ENCODE data around the gene REXO1.

Gene REXO1

DNA sequence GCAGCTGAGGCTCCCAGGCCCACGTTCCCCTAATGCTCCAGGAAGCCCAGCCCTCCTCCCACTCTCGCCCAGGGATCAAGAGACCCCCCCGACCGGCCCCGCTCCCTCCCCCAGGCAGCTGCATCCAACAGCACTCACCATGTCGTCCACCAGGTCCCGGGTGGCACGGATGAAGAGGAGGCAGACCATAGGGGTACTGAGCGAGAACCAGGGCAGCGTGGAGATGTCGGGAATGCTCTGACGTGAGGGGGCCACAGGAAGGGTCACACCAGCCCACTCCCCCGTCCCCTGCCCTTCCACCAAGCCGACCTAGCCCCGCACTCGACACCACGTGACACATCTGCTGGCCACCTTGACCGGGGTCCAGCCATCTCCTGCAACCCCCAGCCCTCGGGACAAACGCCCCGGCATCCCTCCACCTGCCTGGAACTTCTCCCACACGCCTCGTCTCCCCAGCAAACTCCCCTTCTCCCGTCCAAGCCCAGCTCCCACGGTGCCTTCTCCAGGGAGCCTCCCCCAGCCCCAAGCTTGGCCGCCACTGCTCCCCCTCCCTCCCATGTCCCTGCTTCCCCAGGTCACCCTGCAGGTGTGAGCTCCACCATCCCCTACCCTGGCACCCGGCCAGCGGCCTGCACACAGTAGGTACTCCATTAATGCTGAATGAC, 41.1 kb downstream of the REXO1 start (continued):
- TF ChIP-seq ZNF707 (tag by site-specific recombination; IDR thresholded peaks at IDR 0.05) (no peak), ZNF112 (tag by site-specific recombination; IDR thresholded peaks at IDR 0.05) (no peak), ZNF629 (tag by site-specific recombination; IDR thresholded peaks at IDR 0.05) (no peak), ZEB2 (tag by site-specific recombination; IDR thresholded peaks at IDR 0.05) (no peak), ZSCAN30 (tag by site-specific recombination; IDR thresholded peaks at IDR 0.05) (no peak), PRDM1 (tag by site-specific recombination; IDR thresholded peaks at IDR 0.05) (no peak), GFI1B (tag by site-specific recombination; IDR thresholded peaks at IDR 0.05) (no peak), ZNF23 (tag by site-specific recombination; IDR thresholded peaks at IDR 0.05; ENCODE audit: borderline replicate concordance) (no peak), ZFP41 (tag by site-specific recombination; IDR thresholded peaks at IDR 0.05; ENCODE audit: borderline replicate concordance) (no peak), HIC1 (tag by site-specific recombination; IDR thresholded peaks at IDR 0.05) (no peak)
- TF ChIP-seq, protein P1, sequence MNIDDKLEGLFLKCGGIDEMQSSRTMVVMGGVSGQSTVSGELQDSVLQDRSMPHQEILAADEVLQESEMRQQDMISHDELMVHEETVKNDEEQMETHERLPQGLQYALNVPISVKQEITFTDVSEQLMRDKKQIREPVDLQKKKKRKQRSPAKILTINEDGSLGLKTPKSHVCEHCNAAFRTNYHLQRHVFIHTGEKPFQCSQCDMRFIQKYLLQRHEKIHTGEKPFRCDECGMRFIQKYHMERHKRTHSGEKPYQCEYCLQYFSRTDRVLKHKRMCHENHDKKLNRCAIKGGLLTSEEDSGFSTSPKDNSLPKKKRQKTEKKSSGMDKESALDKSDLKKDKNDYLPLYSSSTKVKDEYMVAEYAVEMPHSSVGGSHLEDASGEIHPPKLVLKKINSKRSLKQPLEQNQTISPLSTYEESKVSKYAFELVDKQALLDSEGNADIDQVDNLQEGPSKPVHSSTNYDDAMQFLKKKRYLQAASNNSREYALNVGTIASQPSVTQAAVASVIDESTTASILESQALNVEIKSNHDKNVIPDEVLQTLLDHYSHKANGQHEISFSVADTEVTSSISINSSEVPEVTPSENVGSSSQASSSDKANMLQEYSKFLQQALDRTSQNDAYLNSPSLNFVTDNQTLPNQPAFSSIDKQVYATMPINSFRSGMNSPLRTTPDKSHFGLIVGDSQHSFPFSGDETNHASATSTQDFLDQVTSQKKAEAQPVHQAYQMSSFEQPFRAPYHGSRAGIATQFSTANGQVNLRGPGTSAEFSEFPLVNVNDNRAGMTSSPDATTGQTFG (tag by site-specific recombination; IDR thresholded peaks at IDR 0.05; ENCODE audit: borderline replicate concordance): no peak
- TF ChIP-seq, protein P2, sequence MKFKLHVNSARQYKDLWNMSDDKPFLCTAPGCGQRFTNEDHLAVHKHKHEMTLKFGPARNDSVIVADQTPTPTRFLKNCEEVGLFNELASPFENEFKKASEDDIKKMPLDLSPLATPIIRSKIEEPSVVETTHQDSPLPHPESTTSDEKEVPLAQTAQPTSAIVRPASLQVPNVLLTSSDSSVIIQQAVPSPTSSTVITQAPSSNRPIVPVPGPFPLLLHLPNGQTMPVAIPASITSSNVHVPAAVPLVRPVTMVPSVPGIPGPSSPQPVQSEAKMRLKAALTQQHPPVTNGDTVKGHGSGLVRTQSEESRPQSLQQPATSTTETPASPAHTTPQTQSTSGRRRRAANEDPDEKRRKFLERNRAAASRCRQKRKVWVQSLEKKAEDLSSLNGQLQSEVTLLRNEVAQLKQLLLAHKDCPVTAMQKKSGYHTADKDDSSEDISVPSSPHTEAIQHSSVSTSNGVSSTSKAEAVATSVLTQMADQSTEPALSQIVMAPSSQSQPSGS (tag by site-specific recombination; IDR thresholded peaks at IDR 0.05; ENCODE audit: low read depth): no peak

- ChIA-PET CTCF (interaction anchor here (0.6 to 1.2 kb wide), 4 partner anchors 18 to 50 kb away, joined by 3 to 4 read pairs (median 3); no protein-coding TSS in a partner anchor), POLR2A (interaction anchor here (0.5 kb wide), 1 partner anchor 396 kb away, joined by 3 read pairs; no protein-coding TSS in a partner anchor)
- TF ChIP-seq ZNF600 (tag by site-specific recombination; IDR thresholded peaks at IDR 0.05) (no peak), ZNF335 (tag by site-specific recombination; conservative IDR thresholded peaks at IDR 0.05) (no peak), MEIS1 (CRISPR knock-in tag; IDR thresholded peaks at IDR 0.05; ENCODE audit: borderline replicate concordance) (no peak), ZBTB48 (tag by site-specific recombination; IDR thresholded peaks at IDR 0.05) (peak; percentile 50)
- Histone ChIP-seq H3K27ac (ENCODE audit: extremely low read depth, low read depth, low read length) (no peak overlapping the region), H3K9me3 (ENCODE audit: control insufficient read depth, insufficient read depth, low read depth, low read length) (no peaks in the 10 kb centered on the region), H3K4me1 (ENCODE audit: control insufficient read depth, insufficient read depth, low read length) (no peaks in the 10 kb centered on the region), H3K4me3 (ENCODE audit: low read depth, low read length) (no peak overlapping the region), H3K36me3 (ENCODE audit: control insufficient read depth in 2 of 2, insufficient read depth in 1 of 2, low read length in 2 of 2) (no peaks in the 10 kb centered on the region)
Observed at GRCh38 chr19:1806184-1807029, 41.9 kb downstream of the REXO1 start.

Data from HEK293 (cell line).